ENCODE measurements around the gene IGFBP7.

DNA sequence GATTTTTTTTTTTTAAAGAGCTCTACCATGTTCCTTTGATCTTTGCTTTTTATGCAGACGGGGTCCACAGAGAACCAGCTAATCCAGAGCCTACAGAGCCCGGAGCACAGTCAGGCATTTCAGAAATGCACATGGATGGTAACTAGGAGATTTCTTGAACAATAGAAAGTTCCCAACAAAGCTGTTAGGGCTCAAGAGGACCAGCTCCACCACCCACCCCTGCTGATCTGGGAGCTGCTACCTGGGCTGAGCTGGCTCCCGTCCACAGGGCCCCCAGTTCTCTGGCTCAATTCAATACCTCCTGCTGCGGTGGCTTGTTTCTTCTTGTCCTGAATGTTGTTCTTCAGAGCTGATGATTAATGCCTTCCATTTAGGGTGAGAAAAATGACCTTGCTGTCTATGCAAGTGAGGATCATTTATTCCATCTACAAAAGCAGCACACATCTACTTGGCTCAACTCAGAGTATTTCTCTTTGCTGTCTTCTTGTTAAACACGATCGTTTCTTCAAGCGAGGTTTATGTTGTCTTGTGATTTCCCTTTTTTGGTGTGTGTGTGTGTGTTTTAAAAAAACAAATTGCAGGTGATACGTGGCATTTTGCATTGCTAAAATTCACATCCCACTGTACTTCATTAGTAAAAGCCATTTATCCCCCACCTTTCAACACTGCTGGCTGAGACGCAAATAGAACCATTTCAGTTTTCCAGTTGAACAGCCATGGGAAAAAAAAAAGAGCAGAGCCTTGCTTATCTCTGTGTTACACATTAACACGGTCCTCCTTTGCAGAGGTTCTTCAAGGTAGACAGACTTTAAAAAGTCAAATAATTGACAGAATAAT lies 31.3 kb downstream of the IGFBP7 start:
- no peak for TF ChIP-seq CTCF (IDR thresholded peaks at IDR 0.05; ENCODE audit: low read depth, low read length, missing input control)
- TF ChIP-seq, protein P1, sequence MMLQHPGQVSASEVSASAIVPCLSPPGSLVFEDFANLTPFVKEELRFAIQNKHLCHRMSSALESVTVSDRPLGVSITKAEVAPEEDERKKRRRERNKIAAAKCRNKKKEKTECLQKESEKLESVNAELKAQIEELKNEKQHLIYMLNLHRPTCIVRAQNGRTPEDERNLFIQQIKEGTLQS (IDR thresholded peaks at IDR 0.05): no peak
- TF ChIP-seq HNF4G (IDR thresholded peaks at IDR 0.05): no peak

All from liver (tissue), 3 donors.